ENCODE data around the gene TCFL5.

The TCFL5 gene

DNA sequence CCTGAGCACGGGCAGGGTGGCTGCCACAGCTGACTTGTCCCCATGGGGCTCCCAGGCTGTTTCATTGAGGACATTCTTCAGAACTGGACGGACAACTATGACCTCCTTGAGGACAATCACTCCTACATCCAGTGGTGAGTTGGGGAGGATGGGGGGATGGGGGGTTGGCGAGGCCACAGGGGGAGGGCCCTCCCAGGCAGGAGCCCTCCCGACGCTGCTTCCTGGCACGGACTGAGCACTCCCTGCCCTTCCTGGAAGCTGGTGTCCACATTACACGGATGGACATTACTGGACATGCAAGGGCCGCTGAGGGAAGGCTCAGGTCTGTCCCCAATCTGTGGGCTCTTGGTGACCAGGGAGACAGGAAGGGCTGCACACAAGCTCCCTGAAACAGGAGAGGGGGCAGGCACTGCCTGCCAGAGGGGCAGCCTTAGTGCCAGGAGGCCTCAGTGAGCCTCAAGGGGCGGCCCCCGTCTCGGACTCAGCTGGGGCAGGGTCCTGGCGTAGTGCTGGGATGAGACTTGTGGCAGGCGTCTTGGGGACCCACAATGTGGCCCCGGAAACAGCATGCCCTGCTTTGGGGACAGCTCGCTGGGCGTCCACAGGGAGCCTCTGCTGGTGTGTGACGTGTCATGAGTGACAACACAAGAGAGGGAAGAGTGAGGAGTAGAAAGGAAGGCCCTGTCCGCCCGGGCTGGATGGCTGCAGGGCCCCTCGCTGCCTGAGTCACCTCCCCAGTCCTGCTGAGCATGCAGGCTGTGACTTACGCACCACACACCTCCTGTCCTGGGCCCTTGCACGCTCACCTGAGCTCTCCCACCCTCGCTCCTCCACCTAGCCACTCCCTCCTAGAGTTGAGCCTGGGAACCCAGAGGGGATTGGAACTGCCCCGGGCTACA is 51.8 kb downstream of the TCFL5 start:
- no peak for DNase-seq (ENCODE audit: low spot score)

DNA sequence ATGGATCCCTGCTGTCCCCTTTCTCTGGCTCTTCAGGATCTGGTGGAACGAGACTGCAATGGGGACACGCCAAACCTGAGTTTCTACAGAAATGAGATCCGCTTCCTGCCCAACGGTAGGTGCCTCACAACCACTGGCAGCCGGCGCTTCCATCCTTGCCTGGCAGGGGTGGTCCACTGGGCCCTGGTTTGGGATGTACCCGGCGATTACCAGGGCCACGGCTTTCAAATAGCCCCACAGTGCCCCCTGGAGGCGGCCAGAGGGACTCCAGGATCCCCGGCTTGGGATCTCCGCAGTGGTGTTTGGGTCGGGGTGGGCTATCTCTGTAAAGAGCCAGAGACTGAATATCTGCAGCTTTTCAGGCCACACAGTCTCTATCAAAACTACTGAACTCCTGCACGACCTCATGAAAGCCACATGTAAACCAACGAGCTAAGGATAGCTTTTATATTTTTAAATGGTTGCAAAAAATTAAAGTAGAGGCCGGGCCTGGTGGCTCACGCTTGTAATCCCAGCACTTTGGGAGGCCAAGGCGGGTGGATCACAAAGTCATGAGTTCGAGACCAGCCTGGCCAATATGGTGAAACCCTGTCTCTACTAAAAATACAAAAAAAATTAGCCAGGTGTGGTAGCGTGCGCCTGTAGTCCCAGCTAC is 53.3 kb downstream of the TCFL5 start:
- peak; percentile 80 for DNase-seq (ENCODE audit: low spot score)

DNA sequence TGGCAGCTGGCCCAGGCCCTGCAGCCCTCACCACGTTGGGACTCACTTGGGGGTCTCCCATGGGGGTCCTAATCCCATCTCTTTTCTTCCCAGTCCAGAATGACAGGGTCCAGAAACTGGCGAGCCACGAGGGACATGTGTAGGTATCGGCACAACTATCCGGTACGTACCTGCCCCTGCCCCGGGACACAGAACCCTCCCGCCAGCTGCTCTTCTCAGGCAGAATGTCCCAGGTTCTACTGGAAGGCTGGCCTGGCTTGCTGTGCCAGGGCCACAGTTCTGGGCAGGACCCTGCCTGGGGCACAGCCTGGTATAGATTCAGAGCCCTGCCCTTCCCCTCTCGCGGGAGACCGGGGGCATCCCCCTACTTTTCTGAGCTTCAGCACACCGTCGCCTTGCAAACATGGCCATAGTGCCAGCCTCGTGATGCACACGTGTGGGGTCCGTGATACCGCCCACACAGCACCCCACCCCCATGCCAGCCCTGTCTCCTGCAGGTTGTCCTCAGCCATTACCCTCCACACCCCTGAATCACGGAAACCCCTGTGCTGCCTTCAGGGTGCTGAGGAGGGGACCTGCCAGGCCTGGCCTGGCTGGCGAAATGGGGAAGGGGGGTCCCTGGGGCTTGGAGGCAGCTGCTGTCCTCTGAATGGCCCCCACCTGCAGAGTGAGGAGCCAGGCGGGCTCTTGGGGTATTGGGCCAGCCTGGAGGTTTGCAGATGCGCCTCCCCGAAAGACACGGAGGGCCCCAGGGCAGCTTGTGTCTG is 54.0 kb downstream of the TCFL5 start:
- DNase-seq (ENCODE audit: low spot score), result no peak

DNA sequence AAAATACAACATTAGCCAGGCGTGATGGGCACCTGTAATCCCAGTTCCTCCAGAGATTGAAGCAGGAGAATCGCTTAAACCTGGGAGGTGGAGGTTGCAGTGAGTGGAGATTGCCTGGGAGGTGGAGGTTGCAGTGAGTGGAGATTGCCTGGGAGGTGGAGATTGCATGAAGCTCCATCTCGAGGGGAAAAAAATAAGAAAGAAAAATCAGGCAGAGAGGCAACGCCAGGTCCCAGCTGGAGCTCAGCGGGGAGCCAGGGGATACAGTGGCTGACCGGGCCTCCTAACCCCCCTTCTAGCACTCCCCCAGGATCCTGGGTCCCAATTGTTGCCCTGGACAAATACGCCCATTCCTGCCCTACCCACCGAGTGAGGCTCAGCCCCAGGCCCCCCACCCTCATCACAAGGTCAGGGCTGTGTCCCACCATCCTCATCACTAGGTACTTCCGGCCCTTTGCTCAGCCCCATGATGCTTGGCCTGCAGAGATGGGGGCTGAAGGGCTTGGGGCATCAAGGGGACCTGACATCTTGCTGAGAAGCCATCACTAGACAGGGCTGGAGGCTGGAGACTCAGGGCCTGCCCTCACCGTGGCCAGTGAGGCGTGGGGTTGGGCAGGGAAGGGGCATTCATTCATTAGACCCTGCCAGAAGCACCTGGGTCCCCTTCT is 55.1 kb downstream of the TCFL5 start:
- DNase-seq (ENCODE audit: low spot score), result no peak

DNA sequence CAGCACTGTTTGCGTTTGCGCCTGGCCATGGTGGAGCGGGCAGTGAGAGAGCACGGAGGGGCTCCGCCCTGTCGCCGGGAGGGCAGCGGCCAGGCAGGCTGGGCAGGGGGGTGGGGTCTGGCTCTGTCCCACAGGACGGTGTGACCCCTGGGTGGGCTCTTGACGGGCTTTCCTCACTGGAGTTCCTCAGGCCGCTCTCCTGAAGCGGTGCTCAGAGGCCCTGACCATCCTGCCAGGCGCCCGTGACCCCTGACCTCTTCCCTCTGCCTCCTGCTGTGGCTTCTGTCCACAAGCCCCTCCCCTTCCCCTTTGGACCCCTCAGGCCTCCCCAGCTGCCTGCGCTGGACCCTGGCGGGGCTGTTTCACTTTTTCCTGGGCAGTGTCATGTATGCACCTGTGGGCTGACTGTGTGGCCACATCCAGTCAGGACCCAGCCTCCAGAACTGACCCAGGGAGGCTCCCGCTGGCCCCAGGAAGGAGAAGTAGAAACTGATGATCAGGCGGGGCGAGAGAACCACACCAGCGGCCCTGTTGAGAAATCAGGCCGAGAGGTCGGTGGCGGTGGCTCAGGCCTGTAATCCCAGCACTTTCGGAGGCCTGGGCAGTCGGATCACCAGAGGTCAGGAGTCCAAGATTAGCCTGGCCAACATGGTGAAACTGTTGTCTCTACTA is 55.8 kb downstream of the TCFL5 start:
- no peak for DNase-seq (ENCODE audit: low spot score)

DNA sequence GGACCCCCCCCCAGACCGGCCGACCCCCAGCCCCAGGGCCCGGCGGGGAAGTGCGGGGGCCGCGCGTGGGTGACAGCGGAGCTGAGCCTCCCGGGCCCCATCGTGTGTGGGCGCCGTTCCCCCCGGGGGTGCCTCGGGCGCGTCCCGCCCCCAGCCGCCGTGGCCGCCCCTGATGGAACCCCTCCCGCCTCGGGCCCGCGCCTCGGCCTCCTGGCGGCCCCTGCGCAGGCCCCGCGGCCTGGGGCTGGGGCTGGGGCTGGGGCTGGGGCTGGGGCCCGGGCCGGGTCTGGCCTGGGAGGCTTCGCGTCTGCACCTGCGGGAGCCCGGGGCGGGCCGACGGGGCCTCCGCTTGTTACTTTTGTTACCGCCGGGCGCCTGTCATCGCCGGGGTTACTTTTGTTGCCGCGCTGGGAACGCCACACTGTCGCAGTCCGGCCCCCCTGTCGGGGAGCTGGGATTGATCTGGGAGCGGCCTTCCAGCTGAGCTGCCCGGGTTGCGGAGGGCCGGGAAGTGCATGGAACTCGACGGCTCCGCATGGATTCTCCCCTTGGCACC is 56.4 kb downstream of the TCFL5 start:
- DNase-seq (ENCODE audit: low spot score), result no peak

DNA sequence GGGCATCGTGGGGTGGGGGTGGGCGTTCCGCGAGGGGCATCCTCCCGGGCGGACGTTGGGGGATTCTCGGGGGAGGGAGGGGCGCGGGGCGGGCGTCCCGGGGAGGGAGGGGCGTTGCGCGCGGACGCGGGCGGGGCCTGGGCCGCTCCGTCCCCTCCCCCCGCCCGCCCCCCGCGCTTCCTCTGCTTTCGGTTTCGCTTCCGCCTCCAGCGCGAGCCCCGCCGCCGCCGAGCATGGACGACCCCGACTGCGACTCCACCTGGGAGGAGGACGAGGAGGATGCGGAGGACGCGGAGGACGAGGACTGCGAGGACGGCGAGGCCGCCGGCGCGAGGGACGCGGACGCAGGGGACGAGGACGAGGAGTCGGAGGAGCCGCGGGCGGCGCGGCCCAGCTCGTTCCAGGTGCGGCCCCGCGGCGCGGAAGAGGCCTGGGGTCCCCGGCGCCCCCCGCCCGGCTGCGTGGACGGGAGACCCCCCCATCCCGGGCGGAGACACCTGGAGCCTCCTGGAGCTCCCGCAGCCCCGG is 56.9 kb downstream of the TCFL5 start, which contains the start of gene OGFR:
Gene OGFR (plus strand): TSS at position 209 of the 528 bp plus-strand sequence. CDS start 25 bp downstream, at position 234.
- peak; percentile 69 for DNase-seq (ENCODE audit: low spot score)

DNA sequence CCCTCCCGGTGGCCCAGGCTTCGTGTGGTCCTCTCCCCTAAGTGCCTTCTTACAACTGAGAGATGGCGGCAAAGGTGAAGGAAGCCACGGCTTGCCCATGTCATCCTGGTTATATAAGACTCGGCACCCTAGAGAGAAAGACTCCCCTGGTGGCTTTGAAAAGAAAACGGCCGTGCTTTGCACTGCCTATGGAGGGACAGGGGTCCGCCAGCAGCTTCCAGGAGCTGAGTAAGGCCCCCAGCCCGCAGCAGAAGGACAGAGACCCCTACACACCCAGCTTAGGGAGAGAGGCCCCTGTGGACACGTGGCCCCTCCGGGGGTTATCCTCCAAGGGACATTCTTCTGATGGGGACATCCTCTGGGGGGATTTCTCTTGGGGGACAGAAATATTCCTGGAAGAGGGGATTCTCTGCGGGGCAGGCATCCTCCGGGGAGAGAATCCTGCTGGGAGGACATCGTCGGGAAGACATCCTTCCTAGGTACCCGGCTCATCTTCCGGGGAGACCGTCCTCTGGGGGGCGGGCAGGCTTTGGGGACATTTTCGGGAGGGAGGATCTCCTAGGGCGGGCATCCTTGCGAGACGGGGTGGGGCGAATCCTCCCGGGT is 57.5 kb downstream of the TCFL5 start:
- peak; percentile 9 for DNase-seq (ENCODE audit: low spot score)

DNA sequence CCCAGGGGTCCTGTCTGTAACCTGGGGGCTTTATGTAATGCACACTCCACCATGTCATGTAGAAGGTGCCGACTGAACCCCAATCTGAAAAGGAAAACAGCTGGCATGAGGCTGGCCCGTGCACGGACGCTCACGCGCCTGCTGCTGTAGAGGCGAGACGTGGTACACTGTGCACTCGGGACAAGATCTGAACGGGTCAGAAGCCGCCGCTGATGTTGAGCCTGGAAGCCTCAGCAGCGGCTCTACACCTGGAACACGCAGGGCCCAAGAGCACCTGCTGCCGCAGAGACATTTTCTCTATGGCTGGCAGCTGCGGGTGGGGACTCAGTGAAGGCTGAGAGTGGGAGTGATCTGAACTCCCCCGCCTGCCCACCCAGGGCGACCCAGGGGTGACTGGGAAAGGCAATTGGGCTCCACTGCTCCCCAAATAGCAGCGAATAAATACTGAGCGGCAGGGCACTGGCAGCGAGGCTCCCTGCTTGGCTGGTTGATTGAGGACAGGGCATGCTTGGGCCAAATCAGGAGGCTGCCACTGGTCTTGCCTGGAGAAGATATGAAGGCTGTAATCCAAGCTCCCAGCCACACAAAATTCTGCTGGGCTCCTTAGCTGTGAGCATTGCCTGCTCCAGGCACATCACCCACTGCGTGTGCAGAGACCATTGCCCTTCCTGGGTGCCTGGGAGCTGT is 59.5 kb downstream of the TCFL5 start:
- no peak for DNase-seq (ENCODE audit: low spot score)

DNA sequence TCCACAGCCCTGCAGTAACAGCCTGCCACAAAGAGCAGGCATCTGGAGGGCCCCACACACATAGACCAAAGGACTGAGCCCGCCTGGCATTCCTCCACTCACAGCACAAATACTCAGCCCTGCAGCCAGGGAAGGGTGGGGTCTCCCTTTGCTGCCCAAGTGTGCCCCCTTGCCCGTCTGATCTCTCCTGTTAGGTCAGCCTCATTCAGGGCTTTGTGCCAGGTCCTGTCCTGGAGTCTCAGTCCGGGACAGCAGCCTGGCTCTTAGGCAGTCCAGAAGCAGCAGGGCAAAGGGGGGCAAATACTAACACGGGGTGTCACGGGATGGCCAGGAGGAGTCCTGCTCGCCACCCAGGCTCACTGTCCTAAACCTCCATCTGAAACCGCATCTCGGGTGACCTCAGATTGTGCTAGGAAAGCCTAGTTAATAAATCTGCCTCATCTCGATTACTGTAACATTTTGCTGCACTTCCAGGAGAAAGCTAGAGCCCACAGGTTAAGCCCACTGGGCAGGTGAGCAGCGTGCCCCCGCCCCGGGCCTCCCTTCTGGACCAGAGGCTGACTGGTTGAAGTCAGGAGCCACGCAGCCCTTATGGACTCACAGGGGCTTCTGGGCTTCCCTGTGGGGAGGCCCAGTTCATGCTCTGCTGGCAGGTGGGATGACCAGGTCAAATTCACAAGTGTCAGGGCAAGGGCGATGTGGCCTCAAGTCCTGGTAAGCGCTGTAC is 60.2 kb downstream of the TCFL5 start:
- DNase-seq (ENCODE audit: low spot score), result no peak

DNA sequence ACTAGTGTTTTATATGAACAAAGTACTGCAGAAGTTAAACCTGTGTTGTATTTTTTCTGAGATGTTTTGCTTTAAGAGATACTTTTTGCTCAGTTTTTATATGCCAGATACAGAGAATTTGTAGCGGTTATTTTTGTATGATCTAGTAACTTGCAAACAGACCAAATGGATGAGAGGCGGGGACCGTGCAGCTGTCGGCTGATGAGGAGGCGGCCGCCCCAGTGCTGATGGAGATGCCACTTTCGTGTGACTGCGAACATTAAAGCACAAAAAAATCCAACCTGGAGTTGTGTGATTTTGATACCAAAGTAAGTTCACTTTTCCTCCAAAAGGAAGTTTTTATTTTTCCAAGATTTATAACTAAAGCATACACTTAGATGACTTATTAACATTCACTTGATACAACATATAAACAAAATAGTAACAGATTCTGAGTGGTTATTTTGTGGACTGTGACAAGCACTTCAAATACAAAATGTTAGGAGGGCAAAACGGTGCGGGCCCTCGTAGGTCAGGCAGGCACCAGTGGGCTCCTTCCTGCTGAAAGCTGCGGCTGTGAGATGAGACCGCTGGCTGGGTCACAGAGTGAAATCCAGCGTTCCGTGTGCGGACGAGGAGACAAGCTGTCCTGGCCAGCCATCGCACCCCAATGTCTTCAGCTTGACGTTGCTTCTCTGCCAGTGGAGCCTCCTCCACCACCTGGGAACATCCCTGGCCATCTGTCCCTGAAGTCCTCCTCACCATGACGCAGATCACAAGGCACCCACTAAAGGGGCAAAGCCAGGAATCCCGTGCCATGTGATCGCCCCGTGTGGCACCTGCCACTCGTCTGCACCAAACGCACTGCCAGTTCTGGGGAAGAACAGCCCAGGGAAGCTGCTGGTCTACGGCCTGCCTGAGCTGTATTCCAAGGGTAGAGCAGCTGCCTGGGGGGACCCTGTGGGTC is 61.0 kb downstream of the TCFL5 start:
- DNase-seq (ENCODE audit: low spot score), result no peak

DNA sequence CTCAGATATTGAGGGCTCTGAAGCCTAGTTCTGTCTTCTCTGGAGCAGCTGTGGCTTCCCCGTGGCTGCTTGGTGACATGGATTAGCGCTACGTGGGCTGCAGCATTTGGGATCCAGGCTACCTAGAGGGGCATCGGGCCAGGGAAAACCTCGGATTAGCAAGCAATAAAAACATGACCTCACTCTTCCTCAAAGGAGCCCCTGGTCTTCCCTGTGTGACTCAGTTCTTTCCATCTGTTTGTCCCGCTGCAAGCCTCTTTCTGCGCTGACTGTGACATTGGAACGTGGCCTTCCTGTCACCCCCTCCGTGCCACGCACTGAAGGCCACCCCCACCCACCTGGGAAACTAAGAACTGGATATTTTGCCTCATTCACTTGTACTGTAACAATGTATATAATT is 61.7 kb downstream of the TCFL5 start:
- no peak for DNase-seq (ENCODE audit: low spot score)

DNA sequence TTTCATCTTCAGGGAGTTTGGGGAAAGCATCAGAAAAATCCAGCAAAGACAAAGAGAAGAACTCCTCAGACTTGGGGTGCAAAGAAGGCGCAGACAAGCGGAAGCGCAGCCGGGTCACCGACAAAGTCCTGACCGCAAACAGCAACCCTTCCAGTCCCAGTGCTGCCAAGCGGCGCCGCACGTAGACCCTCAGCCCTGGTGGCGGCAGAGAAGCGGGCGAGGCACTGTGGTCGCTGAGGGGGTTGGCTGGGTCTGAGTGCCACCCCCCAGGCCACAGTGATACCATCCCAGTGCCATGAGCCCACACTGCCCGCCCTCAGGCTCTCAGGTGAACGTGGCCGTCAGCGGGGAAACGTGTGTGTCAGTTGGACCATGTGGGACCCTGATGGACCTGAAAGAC is 62.2 kb downstream of the TCFL5 start:
- DNase-seq (ENCODE audit: low spot score), result no peak

DNA sequence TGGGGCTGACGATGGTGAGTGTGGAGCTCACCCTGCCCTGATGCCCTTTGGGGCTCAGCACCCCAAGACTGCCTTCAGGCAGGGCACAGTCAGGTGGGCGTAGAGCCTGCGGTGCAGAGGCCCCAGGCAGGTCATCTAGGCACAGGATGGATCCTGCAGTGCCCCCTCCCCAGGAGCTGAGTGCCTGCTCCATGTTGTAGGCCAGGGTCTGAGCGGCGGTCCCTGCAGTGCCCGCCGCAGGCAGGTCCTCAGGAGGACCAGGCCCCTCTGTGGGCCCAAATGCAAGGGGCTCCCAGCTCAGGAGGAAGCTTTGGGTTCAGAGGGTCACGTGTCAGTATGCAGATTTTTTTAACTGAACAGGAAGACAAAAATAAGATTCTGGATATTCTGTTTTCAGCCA is 62.6 kb downstream of the TCFL5 start:
- no peak for DNase-seq (ENCODE audit: low spot score)

DNA sequence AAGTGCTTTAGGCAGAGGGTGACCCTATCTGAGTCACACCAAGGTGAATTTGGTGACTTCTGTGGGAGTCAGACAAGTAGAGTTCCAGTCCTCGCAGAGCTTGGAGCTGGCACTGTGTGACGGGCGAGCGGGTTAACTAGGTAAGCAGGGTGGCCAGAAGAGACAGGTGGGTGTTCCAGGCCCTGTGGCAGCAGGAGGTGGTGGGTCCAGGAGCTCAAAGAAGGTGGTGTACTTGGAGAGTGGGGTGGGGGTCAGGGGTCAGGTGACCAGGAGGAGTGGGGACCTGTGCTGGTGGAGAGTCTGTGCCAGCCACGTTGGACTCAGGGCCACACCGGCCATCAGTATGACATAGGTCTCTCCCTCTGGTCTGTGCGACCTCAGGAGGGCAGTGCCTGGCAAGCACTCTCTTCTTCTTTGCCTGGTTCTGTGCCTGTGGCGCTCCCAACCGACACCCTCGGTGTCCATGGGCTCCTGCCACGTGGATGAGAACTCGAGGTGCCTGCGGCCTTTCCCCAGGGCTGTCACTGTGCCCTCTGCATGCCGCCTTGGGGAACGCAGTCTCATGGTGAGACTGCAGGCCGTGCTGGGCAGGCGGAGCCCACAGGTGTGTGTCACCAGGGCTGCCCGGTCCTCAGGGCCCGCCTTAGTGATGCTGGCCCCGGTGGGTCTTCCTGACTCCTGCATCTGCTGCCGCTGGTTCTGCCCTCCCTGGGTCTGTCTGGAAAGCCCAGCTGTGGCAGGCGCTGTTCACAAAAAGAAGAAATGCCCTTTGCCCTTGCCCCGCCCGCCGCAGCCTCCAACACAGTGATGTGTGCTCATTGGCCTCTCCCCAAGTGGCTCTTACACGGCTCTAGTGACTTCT is 63.7 kb downstream of the TCFL5 start:
- DNase-seq (ENCODE audit: low spot score), result peak; percentile 13

DNA sequence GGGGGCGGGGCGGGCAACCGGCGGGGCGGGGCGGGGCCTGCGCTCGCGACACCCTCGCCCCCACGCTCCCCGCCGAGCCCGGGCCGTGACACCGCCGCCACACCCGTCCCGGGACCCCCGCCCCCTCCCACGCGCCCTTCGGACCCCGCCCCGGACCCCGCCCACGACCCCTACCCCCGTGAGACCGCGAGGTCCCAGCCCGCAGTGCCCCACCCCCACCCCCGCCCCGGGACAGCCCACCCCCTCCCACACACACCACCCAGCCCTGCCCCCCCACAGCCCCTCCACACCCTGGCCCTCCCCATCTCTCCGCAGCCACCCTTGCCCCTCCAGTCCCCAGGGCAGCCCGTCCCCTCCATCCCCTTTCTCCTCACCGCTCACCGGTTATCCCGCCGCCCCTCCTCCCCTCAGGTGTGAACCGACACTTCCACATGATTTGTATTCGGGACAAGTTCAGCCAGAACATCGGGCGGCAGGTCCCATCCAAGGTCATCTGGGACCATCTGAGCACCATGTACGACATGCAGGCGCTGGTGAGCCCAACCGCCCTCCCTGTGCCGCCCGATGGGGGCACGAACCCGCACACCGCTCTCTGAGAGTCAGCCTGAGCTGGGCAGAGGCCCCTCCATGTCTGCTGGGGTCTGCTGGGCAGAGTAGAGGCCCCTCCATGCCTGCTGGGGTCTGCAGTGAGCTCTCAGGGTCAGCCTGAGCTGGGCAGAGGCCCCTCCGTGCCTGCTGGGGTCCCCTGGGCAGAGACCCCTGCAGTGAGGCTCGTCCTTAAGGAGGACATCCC is 64.7 kb downstream of the TCFL5 start:
- peak; percentile 37 for DNase-seq (ENCODE audit: low spot score)

All from hematopoietic multipotent progenitor cell treated with erythropoietin and hydrocortisone succinate and interleukin-3 and kit ligand, for 17 days (in vitro differentiated cells).